HFFc6 (cell line): ENCODE measurements around the gene ZNF804B. TPM values are rescaled to one million over a fixed set of nuclear protein-coding genes. Genes with fewer than 3 reads are reported as not detected.

Source experiments
- DNase-seq: peaks from one replicate; pipeline ENCODE4 v3.0.0-alpha.2; 2018
- H3K27ac Mint-ChIP-seq: 2 replicates; pipeline ENCODE4 v1.8.0; 2020; ENCODE audit warnings: mild to moderate bottlenecking, mixed read lengths
- H3K27me3 Mint-ChIP-seq: 2 replicates; pipeline ENCODE4 v1.8.0; 2021; ENCODE audit warnings: mild to moderate bottlenecking, moderate library complexity, mixed read lengths; ENCODE audit not compliant: insufficient read depth
- H3K36me3 Mint-ChIP-seq: 2 replicates; pipeline ENCODE4 v1.8.0; 2021; ENCODE audit warnings: low read depth, mixed read lengths
- H3K4me1 Mint-ChIP-seq: 2 replicates; pipeline ENCODE4 v1.8.0; 2020; ENCODE audit warnings: low read depth, mixed read lengths
- H3K4me3 Mint-ChIP-seq: 2 replicates; pipeline ENCODE4 v1.8.0; 2020; ENCODE audit warnings: mild to moderate bottlenecking, moderate library complexity, mixed read lengths
- H3K9me3 Mint-ChIP-seq: 2 replicates; pipeline ENCODE4 v1.8.0; 2020; ENCODE audit warnings: mild to moderate bottlenecking, mixed read lengths
- CTCF ChIP-seq: fragments of 200-600 bp; sonication (generic); IDR thresholded peaks from 2 replicates; pipeline ENCODE4 v1.5.0; 2021; ENCODE audit warnings: antibody characterized with exemption, mild to moderate bottlenecking
- long read RNA-seq: library from polyadenylated mRNA; unstranded; transcript quantifications from one replicate; pipeline ENCODE4 v2.0.0, GENCODE V29; 2019
- total RNA-seq, 6 experiments: library from RNA; stranded (reverse); fragmentation: NEBNext Ultra II Directional; extraction: Animal tissue kit (Norgen Biotek cat#: 25700); gene quantifications; 2 replicates in 1 of 6; 3 replicates in 5 of 6; pipeline ENCODE4 v1.2.3, GENCODE V29; 2021

The ZNF804B gene
- not detected for total RNA-seq
- long read RNA-seq, result 0 reads

- no peak for DNase-seq
- peaks cover 13% of the 10 kb centered on the region; the same call in 1 of the 2 replicates for H3K9me3 Mint-ChIP-seq
- H3K4me1 Mint-ChIP-seq, result no peaks in the 10 kb centered on the region
- H3K27ac Mint-ChIP-seq, result no peak within 1 kb of the TSS
- H3K27me3 Mint-ChIP-seq, result peaks cover 2% of the 10 kb centered on the region; the same call in 1 of the 2 replicates
- no peak within 1 kb of the TSS for H3K4me3 Mint-ChIP-seq
- H3K36me3 Mint-ChIP-seq, result no peaks in the 10 kb centered on the region
- TF ChIP-seq CTCF, result no peak
These were observed at the start of gene ZNF804B for GRCh38 chr7:88759230-88760135. TSS of gene ZNF804B (plus strand) at chr7:88759700. CDS start at chr7:88759977, 277 bp downstream.

- TF ChIP-seq CTCF, result no peak
- Mint-ChIP-seq H3K27me3 (no peaks in the 10 kb centered on the region; the same call in 1 of the 2 replicates), H3K9me3 (peaks cover 39% of the 10 kb centered on the region), H3K36me3 (no peaks in the 10 kb centered on the region), H3K27ac (no peak overlapping the region), H3K4me3 (no peak overlapping the region), H3K4me1 (no peaks in the 10 kb centered on the region)
- no peak for DNase-seq
These were observed 23.6 kb upstream of the ZNF804B start for GRCh38 chr7:88735920-88736319.

- no peak overlapping the region for H3K27ac Mint-ChIP-seq
- no peak for TF ChIP-seq CTCF
These were observed 21.9 kb upstream of the ZNF804B start for GRCh38 chr7:88737632-88738031.

GRCh38 chr7:88746126-88746525, 13.4 kb upstream of the ZNF804B start:
- H3K27ac Mint-ChIP-seq, result no peak overlapping the region
- TF ChIP-seq CTCF, result no peak
- H3K4me1 Mint-ChIP-seq, result no peaks in the 10 kb centered on the region
- no peaks in the 10 kb centered on the region for H3K36me3 Mint-ChIP-seq
- no peaks in the 10 kb centered on the region for H3K27me3 Mint-ChIP-seq
- no peak for DNase-seq
- peaks cover 30% of the 10 kb centered on the region for H3K9me3 Mint-ChIP-seq
- no peak overlapping the region for H3K4me3 Mint-ChIP-seq

More at GRCh38 chr7:88737632-88738031, 21.9 kb upstream of the ZNF804B start:
- H3K27me3 Mint-ChIP-seq, result no peaks in the 10 kb centered on the region; the same call in 1 of the 2 replicates
- H3K4me1 Mint-ChIP-seq, result no peaks in the 10 kb centered on the region
- no peaks in the 10 kb centered on the region for H3K36me3 Mint-ChIP-seq
- no peak for DNase-seq
- no peak overlapping the region for H3K4me3 Mint-ChIP-seq
- peaks cover 33% of the 10 kb centered on the region for H3K9me3 Mint-ChIP-seq

- no peak for TF ChIP-seq CTCF
- DNase-seq, result no peak
- peaks cover 2% of the 10 kb centered on the region; the same call in 1 of the 2 replicates for H3K27me3 Mint-ChIP-seq
- H3K9me3 Mint-ChIP-seq, result peaks cover 30% of the 10 kb centered on the region
- no peaks in the 10 kb centered on the region for H3K36me3 Mint-ChIP-seq
- no peaks in the 10 kb centered on the region for H3K4me1 Mint-ChIP-seq
- H3K27ac Mint-ChIP-seq, result no peak overlapping the region
- H3K4me3 Mint-ChIP-seq, result no peak overlapping the region
These were observed 2.7 kb upstream of the ZNF804B start for GRCh38 chr7:88756802-88757201.
